Right lobe of liver (tissue), 6 donors: ENCODE measurements around the gene CAPN13. TPM values are rescaled to one million over a fixed set of nuclear protein-coding genes. Genes with fewer than 3 reads are reported as not detected.
A peak's percentile ranks its signal among the peaks of the same experiment; 100 is the strongest.

ENCODE experiments used
- ATAC-seq, 4 donors: fragments of 200-7000 bp; cut with Tn5 transposase; one replicate each; pipeline ENCODE4 v1.9.1; 2020; ENCODE audit warnings: mild to moderate bottlenecking in 4 of 4, moderate library complexity in 4 of 4
- DNase-seq, 3 donors: peaks; one replicate each; pipeline ENCODE4 v3.0.0-alpha.2; 2020
- H3K27ac ChIP-seq, 3 donors: fragments of 200-600 bp; one replicate each; pipeline ENCODE4 v1.8.0; 2022
- H3K27me3 ChIP-seq, 2 donors: fragments of 200-600 bp; one replicate each; pipeline ENCODE4 v1.8.0; 2022
- H3K36me3 ChIP-seq, 4 donors: fragments of 200-600 bp; sonication (generic) in 1 of 4; one replicate each; pipeline versions ENCODE4 v1.5.1 to v1.8.0; 2017 to 2022; ENCODE audit warnings: control low read depth in 1 of 4
- H3K4me1 ChIP-seq, 4 donors: fragments of 200-600 bp; sonication (generic) in 1 of 4; one replicate each; pipeline versions ENCODE4 v1.5.1 to v1.8.0; 2017 to 2022; ENCODE audit warnings: control low read depth in 1 of 4
- H3K4me3 ChIP-seq, 3 donors: fragments of 200-600 bp; one replicate each; pipeline ENCODE4 v1.8.0; 2022
- H3K9me3 ChIP-seq, 4 donors: fragments of 200-600 bp; sonication (generic) in 1 of 4; one replicate each; pipeline versions ENCODE4 v1.5.1 to v1.8.0; 2017 to 2022; ENCODE audit warnings: control low read depth in 1 of 4
- CTCF ChIP-seq, 4 donors: fragments of 200-600 bp in 3 of 4; fragments of 450-650 bp in 1 of 4; IDR thresholded peaks; one replicate each; pipeline versions ENCODE4 v1.5.1 to v1.8.0; 2016 to 2022; ENCODE audit warnings: antibody characterized with exemption in 4 of 4, mild to moderate bottlenecking in 2 of 4
- POLR2A ChIP-seq: fragments of 450-650 bp; IDR thresholded peaks from one replicate; pipeline ENCODE4 v1.6.1; 2017; ENCODE audit warnings: antibody characterized with exemption, mild to moderate bottlenecking
- WGBS: methylation state at CpG from one replicate; pipeline ENCODE4 v1.1.6; 2018; ENCODE audit warnings: low coverage, low lambda C conversion rate; ENCODE audit not compliant: insufficient coverage; ENCODE audit errors: missing lambda C conversion rate; 5-methylcytosine and 5-hydroxymethylcytosine counted together
- intact Hi-C, 2 donors: fragments of 100-400 bp; cut with DNase I; formaldehyde crosslinking; loops; one replicate each; pipeline versions ENCODE4 v1.11.2 to v1.14.1; 2022
- total RNA-seq, 6 experiments: library from RNA; depleted of rRNA in 2 of 6; stranded (reverse); fragments of >200 nt in 2 of 6; fragmentation: NEBNext Ultra II Directional in 3 of 6; extraction: Animal tissue kit (Norgen Biotek cat#: 25700) in 3 of 6; gene quantifications; one replicate each; pipeline versions ENCODE4 v1.1.0 to v1.2.4, GENCODE V29; 2016 to 2023
- donor health status: DM: no; HTN: yes; CAD: no.
- donor health status: DM: no; HTN: no; CAD: no.
- donor health status: DM: no; HTN: no; CAD: no.
- donor health status: DM: no; HTN: yes; CAD: no.
- donor health status: DM: no; HTN: yes; CAD: no.

The CAPN13 gene
- total RNA-seq, 6 experiments from 2014 or later: 0.09 to 3.8 (median 1.00) TPM; not detected in 2

- no peaks in the 10 kb centered on the region for H3K27me3 ChIP-seq
- ATAC-seq (no peak), DNase-seq (peak in 1 of 3 donors; percentile 40)
- no peaks in the 10 kb centered on the region for H3K9me3 ChIP-seq
- intact Hi-C loops: no loop called here
- no peaks in the 10 kb centered on the region for H3K36me3 ChIP-seq
- 62% methylated on average over 2 of the region's 4 CpGs for WGBS
- H3K4me3 ChIP-seq: no peak overlapping the region
- H3K4me1 ChIP-seq: no peaks in the 10 kb centered on the region
- no peak overlapping the region for H3K27ac ChIP-seq
- TF ChIP-seq CTCF (IDR thresholded peaks at IDR 0.05): no peak
- TF ChIP-seq POLR2A: no peak
These were observed 113.4 kb downstream of the CAPN13 start for GRCh38 chr2:30693821-30694281.

GRCh38 chr2:30692829-30693275 lies 114.4 kb downstream of the CAPN13 start:
- H3K36me3 ChIP-seq: no peaks in the 10 kb centered on the region
- intact Hi-C loops: no loop called here
- no peaks in the 10 kb centered on the region for H3K4me1 ChIP-seq
- DNase-seq (peak in 1 of 3 donors; percentile 41), ATAC-seq (no peak)
- WGBS: 92% methylated on average over 4 of the region's 7 CpGs
- H3K27me3 ChIP-seq: no peaks in the 10 kb centered on the region
- no peaks in the 10 kb centered on the region for H3K9me3 ChIP-seq
- H3K4me3 ChIP-seq: no peak overlapping the region
- no peak overlapping the region for H3K27ac ChIP-seq
- TF ChIP-seq CTCF (IDR thresholded peaks at IDR 0.05) (peak in 1 of 4 donors; percentile 1), POLR2A (no peak)

- Histone ChIP-seq H3K36me3 (no peaks in the 10 kb centered on the region), H3K27me3 (no peaks in the 10 kb centered on the region), H3K4me1 (no peaks in the 10 kb centered on the region), H3K4me3 (no peak overlapping the region), H3K27ac (no peak overlapping the region), H3K9me3 (no peaks in the 10 kb centered on the region)
- peak; percentile 3 to 24 (median 7) for TF ChIP-seq CTCF (IDR thresholded peaks at IDR 0.05)
- no peak for TF ChIP-seq POLR2A
- WGBS: 36% methylated on average over 4 of the region's 16 CpGs
- ATAC-seq: peak; percentile 21 to 57 (median 42)
- DNase-seq: peak in 1 of 3 donors; percentile 47
- intact Hi-C loops: no loop called here
These were observed 115.1 kb downstream of the CAPN13 start for GRCh38 chr2:30691948-30692828.

- intact Hi-C loops: no loop called here
These were observed 115.9 kb downstream of the CAPN13 start for GRCh38 chr2:30691091-30691947.

More at GRCh38 chr2:30691091-30691947, 115.9 kb downstream of the CAPN13 start:
- TF ChIP-seq CTCF (IDR thresholded peaks at IDR 0.05) (no peak), POLR2A (no peak)
- Histone ChIP-seq H3K27ac (no peak overlapping the region), H3K4me1 (no peaks in the 10 kb centered on the region), H3K36me3 (no peaks in the 10 kb centered on the region), H3K4me3 (no peak overlapping the region), H3K9me3 (no peaks in the 10 kb centered on the region), H3K27me3 (no peaks in the 10 kb centered on the region)
- peak in 1 of 3 donors; percentile 31 for DNase-seq
- 74% methylated on average over 7 of the region's 7 CpGs for WGBS
- no peak for ATAC-seq
